ENCODE data around the gene COL5A1. TPM values are rescaled to one million over a fixed set of nuclear protein-coding genes. Genes with fewer than 3 reads are reported as not detected.

The COL5A1 gene
- total RNA-seq, 6 experiments from 2014 or later: 196 to 308 (median 225) TPM

DNA sequence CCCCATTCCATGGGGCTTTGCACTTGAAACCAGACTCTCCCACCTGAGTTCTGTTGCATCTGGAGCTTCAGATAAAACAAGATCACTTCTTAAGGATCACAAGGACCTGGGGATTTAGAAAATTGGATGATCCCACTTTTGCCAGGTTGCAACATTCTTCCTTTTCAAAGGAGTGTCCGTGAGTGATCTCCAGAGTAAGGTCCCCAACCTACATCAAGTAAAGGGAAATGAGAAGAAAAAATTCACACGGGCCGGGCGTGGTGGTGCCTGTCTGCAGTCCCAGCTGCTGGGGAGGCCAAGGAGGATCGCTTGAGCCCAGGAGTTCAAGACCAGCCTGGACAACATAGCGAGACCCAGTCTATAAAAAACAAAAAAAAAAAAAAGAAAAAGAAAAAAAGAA is 41.2 kb upstream of the COL5A1 start:
- Mint-ChIP-seq H3K36me3 (ENCODE audit: low read depth) (no peaks in the 10 kb centered on the region), H3K27ac (no peak overlapping the region), H3K4me3 (no peak overlapping the region), H3K27me3 (ENCODE audit: insufficient read depth) (no peaks in the 10 kb centered on the region; the same call in 1 of the 2 replicates), H3K9me3 (no peaks in the 10 kb centered on the region), H3K4me1 (ENCODE audit: low read depth) (peaks cover 31% of the 10 kb centered on the region)
- no peak for DNase-seq
- TF ChIP-seq, protein P1, sequence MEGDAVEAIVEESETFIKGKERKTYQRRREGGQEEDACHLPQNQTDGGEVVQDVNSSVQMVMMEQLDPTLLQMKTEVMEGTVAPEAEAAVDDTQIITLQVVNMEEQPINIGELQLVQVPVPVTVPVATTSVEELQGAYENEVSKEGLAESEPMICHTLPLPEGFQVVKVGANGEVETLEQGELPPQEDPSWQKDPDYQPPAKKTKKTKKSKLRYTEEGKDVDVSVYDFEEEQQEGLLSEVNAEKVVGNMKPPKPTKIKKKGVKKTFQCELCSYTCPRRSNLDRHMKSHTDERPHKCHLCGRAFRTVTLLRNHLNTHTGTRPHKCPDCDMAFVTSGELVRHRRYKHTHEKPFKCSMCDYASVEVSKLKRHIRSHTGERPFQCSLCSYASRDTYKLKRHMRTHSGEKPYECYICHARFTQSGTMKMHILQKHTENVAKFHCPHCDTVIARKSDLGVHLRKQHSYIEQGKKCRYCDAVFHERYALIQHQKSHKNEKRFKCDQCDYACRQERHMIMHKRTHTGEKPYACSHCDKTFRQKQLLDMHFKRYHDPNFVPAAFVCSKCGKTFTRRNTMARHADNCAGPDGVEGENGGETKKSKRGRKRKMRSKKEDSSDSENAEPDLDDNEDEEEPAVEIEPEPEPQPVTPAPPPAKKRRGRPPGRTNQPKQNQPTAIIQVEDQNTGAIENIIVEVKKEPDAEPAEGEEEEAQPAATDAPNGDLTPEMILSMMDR (IDR thresholded peaks at IDR 0.05): no peak

GRCh38 chr9:134600836-134601638 is 40.6 kb upstream of the COL5A1 start:
- no peak overlapping the region for H3K4me3 Mint-ChIP-seq
- TF ChIP-seq, protein P1 (IDR thresholded peaks at IDR 0.05): no peak
- peak overlapping the region; percentile 90 for H3K27ac Mint-ChIP-seq
- no peak for DNase-seq
- no peaks in the 10 kb centered on the region for H3K36me3 Mint-ChIP-seq (ENCODE audit: low read depth)
- H3K4me1 Mint-ChIP-seq (ENCODE audit: low read depth): peaks cover 31% of the 10 kb centered on the region
- no peaks in the 10 kb centered on the region for H3K9me3 Mint-ChIP-seq
- no peaks in the 10 kb centered on the region; the same call in 1 of the 2 replicates for H3K27me3 Mint-ChIP-seq (ENCODE audit: insufficient read depth)

- H3K9me3 Mint-ChIP-seq: no peaks in the 10 kb centered on the region
- peaks cover 31% of the 10 kb centered on the region for H3K4me1 Mint-ChIP-seq (ENCODE audit: low read depth)
- peak; percentile 49 for DNase-seq
- H3K36me3 Mint-ChIP-seq (ENCODE audit: low read depth): no peaks in the 10 kb centered on the region
- H3K4me3 Mint-ChIP-seq: peak overlapping the region; percentile 45
- H3K27me3 Mint-ChIP-seq (ENCODE audit: insufficient read depth): peaks cover 3% of the 10 kb centered on the region
- TF ChIP-seq, protein P1 (IDR thresholded peaks at IDR 0.05): no peak
- peak overlapping the region; percentile 90 for H3K27ac Mint-ChIP-seq
These were observed 39.8 kb upstream of the COL5A1 start for GRCh38 chr9:134601764-134602163.

DNA sequence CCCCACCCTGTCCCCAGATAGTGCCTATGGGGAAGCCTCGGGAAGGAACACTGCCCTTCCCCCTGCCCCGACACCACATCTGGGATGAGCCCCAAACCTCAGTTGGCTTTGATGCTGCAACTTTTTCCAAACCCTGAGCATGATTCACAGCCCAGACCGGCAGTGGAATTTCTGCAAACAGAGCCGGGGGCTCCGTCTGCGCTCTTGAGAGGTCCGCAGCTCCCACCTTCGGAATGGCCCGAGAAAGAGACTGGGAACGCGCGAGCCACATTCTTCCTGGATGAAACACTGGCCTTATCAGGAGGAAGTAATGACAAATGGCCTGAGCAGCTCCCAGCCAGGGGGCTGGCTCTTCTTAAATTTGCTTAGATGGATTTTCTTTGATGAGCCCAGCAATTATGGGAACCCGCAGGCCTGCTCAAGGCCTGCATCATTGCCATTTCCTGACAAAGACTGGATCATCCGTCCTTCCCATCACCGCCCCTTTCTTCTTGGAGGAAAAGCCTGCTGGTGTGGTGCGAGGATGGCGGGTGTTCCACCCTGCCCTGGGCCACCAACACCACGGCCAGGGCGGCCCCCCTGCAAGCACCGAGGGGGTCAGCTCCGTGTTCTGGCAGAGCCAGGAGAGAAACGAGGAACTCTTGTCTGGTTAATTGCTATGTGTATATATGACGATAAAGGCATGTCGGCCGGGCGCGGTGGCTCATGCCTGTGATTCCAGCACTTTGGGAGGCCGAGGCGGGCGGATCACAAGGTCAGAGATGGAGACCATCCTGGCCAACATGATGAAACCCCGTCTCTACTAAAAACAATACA is 38.8 kb upstream of the COL5A1 start:
- no peaks in the 10 kb centered on the region for H3K36me3 Mint-ChIP-seq (ENCODE audit: low read depth)
- H3K4me3 Mint-ChIP-seq: peak overlapping the region; percentile 44
- peak; percentile 99 for DNase-seq
- H3K4me1 Mint-ChIP-seq (ENCODE audit: low read depth): peaks cover 31% of the 10 kb centered on the region
- TF ChIP-seq, protein P1 (IDR thresholded peaks at IDR 0.05): no peak
- peaks cover 3% of the 10 kb centered on the region for H3K27me3 Mint-ChIP-seq (ENCODE audit: insufficient read depth)
- peak overlapping the region; percentile 90 for H3K27ac Mint-ChIP-seq
- no peaks in the 10 kb centered on the region for H3K9me3 Mint-ChIP-seq

DNA sequence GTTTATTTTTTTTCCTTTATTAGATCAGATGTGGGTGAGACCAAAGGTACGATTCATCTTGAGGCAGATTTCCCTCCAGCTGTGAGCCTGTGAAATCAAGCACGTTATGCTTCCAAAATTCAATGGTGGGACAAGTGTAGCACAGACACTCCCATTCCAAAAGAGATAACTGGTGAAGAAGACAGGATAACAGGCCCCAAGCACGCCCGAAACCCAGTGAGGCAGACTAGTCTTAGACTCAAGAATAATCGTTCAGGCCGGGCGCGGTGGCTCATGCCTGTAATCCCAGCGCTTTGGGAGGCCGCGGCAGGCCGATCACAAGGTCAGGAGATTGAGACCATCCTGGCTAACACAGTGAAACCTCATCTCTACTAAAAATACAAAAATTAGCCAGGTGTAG is 36.8 kb upstream of the COL5A1 start:
- peaks cover 3% of the 10 kb centered on the region for H3K27me3 Mint-ChIP-seq (ENCODE audit: insufficient read depth)
- no peak overlapping the region for H3K27ac Mint-ChIP-seq
- H3K4me1 Mint-ChIP-seq (ENCODE audit: low read depth): peaks cover 39% of the 10 kb centered on the region

More for the DNA sequence above, 36.8 kb upstream of the COL5A1 start:
- Mint-ChIP-seq H3K36me3 (ENCODE audit: low read depth) (no peaks in the 10 kb centered on the region), H3K4me3 (no peak overlapping the region), H3K9me3 (no peaks in the 10 kb centered on the region)
- DNase-seq: no peak
- TF ChIP-seq, protein P1 (IDR thresholded peaks at IDR 0.05): no peak
